ENCODE results near the gene MMAB. TPM values are rescaled to one million over a fixed set of nuclear protein-coding genes. Genes with fewer than 3 reads are reported as not detected.

MMAB gene
- total and polyA plus RNA-seq, 2 of the 13 experiments (the other 11 are each of a cell fraction or from before 2014, with no cell fraction given) = 26.1 to 77.3 TPM

DNA sequence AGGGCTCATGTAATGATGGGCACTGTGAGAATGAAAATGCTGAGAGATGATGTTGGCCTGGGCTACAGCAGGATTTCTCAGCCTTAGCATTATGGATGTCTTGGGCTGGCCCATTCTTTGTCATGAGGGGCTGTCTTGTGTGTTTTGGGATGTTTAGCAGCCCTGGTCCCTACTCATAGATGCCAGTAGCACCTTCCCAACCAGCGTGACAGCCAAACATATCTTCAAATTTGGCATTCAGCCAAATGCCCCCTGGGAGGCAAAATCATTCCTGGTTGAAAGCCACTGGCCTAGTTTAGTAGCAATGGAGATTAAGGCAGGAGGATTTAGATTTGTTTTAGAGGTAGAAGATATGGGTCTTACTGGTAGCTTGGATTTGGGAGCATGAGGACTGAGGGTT is 69.2 kb downstream of the MMAB start (continued):
- TF ChIP-seq, protein P1, sequence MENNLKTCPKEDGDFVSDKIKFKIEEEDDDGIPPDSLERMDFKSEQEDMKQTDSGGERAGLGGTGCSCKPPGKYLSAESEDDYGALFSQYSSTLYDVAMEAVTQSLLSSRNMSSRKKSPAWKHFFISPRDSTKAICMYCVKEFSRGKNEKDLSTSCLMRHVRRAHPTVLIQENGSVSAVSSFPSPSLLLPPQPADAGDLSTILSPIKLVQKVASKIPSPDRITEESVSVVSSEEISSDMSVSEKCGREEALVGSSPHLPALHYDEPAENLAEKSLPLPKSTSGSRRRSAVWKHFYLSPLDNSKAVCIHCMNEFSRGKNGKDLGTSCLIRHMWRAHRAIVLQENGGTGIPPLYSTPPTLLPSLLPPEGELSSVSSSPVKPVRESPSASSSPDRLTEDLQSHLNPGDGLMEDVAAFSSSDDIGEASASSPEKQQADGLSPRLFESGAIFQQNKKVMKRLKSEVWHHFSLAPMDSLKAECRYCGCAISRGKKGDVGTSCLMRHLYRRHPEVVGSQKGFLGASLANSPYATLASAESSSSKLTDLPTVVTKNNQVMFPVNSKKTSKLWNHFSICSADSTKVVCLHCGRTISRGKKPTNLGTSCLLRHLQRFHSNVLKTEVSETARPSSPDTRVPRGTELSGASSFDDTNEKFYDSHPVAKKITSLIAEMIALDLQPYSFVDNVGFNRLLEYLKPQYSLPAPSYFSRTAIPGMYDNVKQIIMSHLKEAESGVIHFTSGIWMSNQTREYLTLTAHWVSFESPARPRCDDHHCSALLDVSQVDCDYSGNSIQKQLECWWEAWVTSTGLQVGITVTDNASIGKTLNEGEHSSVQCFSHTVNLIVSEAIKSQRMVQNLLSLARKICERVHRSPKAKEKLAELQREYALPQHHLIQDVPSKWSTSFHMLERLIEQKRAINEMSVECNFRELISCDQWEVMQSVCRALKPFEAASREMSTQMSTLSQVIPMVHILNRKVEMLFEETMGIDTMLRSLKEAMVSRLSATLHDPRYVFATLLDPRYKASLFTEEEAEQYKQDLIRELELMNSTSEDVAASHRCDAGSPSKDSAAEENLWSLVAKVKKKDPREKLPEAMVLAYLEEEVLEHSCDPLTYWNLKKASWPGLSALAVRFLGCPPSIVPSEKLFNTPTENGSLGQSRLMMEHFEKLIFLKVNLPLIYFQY (CRISPR knock-in tag; IDR thresholded peaks at IDR 0.05; ENCODE audit: borderline replicate concordance) = no peak
- no peak for TF ChIP-seq POLR2A (IDR thresholded peaks at IDR 0.05; ENCODE audit: insufficient read depth in 1 of 2, low read depth in 2 of 2, low read length in 2 of 2)
- TF ChIP-seq, protein P2, sequence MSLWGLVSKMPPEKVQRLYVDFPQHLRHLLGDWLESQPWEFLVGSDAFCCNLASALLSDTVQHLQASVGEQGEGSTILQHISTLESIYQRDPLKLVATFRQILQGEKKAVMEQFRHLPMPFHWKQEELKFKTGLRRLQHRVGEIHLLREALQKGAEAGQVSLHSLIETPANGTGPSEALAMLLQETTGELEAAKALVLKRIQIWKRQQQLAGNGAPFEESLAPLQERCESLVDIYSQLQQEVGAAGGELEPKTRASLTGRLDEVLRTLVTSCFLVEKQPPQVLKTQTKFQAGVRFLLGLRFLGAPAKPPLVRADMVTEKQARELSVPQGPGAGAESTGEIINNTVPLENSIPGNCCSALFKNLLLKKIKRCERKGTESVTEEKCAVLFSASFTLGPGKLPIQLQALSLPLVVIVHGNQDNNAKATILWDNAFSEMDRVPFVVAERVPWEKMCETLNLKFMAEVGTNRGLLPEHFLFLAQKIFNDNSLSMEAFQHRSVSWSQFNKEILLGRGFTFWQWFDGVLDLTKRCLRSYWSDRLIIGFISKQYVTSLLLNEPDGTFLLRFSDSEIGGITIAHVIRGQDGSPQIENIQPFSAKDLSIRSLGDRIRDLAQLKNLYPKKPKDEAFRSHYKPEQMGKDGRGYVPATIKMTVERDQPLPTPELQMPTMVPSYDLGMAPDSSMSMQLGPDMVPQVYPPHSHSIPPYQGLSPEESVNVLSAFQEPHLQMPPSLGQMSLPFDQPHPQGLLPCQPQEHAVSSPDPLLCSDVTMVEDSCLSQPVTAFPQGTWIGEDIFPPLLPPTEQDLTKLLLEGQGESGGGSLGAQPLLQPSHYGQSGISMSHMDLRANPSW (CRISPR knock-in tag; IDR thresholded peaks at IDR 0.05; ENCODE audit: borderline replicate concordance) = no peak

Other genes with a start within 250 kb of the MMAB start
- not detected in 2 replicates for gene MYO1H, start 225.6 kb downstream of the MMAB start, total RNA-seq (2016; rRNA removed; fragmentation: Illumina TruSeq; extraction: Trizol)
- gene MYO1H, start 225.6 kb downstream of the MMAB start, polyA plus RNA-seq (2011; rRNA removed) = not detected in 2 replicates
- 6.9 and 12.5 TPM in 2 replicates for gene KCTD10, start 96.2 kb downstream of the MMAB start, total RNA-seq (2016; rRNA removed; fragmentation: Illumina TruSeq; extraction: Trizol)
- gene KCTD10, start 96.2 kb downstream of the MMAB start, polyA plus RNA-seq (2011; rRNA removed) = 25.4 and 30.2 TPM in 2 replicates
- gene UBE3B, start 95.9 kb downstream of the MMAB start, total RNA-seq (2016; rRNA removed; fragmentation: Illumina TruSeq; extraction: Trizol) = 25.3 and 31.5 TPM in 2 replicates
- gene UBE3B, start 95.9 kb downstream of the MMAB start, polyA plus RNA-seq (2011; rRNA removed) = 22.7 and 26.0 TPM in 2 replicates
- 47.1 and 66.9 TPM in 2 replicates for gene MVK, start 290 bp upstream of the MMAB start, total RNA-seq (2016; rRNA removed; fragmentation: Illumina TruSeq; extraction: Trizol)
- gene MVK, start 290 bp upstream of the MMAB start, polyA plus RNA-seq (2011; rRNA removed) = 11.6 and 22.5 TPM in 2 replicates
- 7.2 and 9.6 TPM in 2 replicates for gene FAM222A, start 140.3 kb upstream of the MMAB start, total RNA-seq (2016; rRNA removed; fragmentation: Illumina TruSeq; extraction: Trizol)
- gene FAM222A, start 140.3 kb upstream of the MMAB start, polyA plus RNA-seq (2011; rRNA removed) = 2.7 and 3.7 TPM in 2 replicates

Measured in HepG2 (cell line).